GM21515 (cell line): ENCODE measurements around the gene GLT8D1.
A peak's percentile ranks its signal among the peaks of the same experiment; 100 is the strongest.
"Not testable (repeated sequence)": the region's sequence is repeated elsewhere in the genome, so short reads cannot be mapped to it uniquely, and the experiment has no call there.

ENCODE experiments used
- ATAC-seq: cut with Tn5 transposase; IDR thresholded peaks from one replicate; pipeline ENCODE4 v1.9.1; 2021; ENCODE audit not compliant: unreplicated experiment

The GLT8D1 gene, protein sequence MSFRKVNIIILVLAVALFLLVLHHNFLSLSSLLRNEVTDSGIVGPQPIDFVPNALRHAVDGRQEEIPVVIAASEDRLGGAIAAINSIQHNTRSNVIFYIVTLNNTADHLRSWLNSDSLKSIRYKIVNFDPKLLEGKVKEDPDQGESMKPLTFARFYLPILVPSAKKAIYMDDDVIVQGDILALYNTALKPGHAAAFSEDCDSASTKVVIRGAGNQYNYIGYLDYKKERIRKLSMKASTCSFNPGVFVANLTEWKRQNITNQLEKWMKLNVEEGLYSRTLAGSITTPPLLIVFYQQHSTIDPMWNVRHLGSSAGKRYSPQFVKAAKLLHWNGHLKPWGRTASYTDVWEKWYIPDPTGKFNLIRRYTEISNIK

DNA sequence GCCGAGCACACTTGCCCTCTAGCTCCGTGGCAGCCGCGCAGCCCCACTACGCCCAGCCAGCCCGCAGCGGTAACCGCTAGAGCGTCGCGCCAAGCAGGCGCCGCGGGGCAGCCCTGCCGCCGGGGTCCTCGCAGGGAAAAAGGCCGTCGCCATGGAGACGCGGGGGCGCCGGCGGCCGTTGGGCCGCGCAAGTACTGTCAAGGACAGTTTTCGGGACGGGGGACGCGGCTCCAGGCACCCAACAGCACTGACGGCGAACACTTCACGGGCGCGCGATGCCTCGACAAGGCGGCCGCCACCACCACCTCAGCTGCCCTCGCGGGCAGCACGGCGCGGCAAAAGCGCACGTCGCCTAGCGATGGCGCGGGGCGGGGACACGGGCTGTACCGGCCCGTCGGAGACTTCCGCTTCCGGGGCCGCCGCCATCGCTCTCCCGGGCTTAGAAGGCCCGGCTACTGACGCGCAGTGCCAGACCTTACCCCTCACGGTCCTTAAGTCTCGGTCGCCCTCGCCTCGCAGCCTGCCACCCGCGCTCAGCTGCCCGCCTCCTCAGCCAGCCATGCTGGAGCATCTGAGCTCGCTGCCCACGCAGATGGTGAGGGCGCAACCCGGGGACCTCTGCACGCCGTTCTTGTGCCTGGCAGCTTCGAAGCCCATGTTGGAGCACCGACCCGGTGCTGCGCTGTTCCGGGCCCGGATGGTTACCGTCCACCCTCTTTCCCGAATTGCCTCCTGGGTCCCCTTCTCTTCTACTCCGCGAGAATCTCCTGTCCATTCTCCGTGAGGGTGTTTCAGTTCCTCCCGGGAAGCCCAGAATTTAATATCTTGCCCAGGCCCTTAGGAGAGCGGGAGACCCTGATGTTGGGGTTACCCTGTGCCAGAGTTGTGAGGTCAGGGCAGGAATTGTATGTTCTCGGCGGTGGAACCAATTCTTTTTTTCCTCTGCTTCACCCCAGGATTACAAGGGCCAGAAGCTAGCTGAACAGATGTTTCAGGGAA, at the start of gene GLT8D1, which contains the start of gene SPCS1:
Gene GLT8D1 (minus strand): TSS at position 104 of the 999 bp plus-strand sequence. CDS start 5,331 bp downstream, outside the sequence.
Gene SPCS1 (plus strand): TSS at position 419 of the 999 bp plus-strand sequence. CDS start 141 bp downstream, at position 560.
- ATAC-seq, result peak; percentile 72

DNA sequence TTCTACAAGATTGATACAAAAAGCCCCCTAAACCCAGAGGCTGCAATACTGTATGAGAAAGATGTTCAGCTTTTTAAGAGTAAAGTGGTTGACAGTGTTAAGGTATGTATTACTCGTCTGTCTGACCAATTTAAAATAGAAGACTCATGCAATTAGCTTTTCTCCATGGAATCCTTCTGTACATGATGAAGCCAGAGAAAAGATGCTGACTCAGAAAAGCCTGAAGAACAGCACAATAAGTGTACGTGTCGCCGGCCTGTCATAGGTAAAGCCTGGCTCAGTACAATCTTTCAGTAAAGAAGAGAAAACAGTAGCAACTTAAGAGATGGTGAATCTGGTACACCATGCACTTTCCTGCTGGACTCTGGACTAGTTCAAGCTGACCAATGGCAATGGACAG, 48.8 kb upstream of the GLT8D1 start:
- ATAC-seq, result no peak

DNA sequence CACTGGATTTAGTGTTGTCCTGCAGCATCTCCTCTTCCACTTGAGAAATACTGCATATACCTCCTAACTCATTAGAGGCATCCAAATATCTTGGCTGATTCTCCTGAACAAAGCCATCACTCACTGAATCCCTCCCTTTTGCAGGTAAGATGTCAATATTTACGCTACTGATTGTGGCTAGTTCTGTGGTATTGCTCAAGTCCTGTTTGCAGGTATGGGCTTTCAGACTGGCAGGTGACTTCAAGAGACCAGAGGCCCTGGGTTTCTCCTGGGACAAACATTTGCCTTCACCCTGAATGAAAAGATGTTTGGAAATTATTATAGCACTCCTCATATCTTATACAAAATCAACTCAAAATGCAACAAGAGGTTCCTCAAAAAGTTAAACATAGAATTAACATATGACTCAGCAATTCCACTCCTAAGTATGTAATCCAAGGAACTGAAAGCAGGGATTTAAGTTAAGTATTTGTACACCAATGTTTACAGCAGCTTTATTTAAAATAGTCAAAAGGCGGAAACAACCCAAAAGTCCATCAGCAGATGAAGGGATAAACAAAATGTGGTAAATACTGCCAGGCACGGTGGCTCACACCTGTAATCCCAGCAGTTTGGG, 46.6 kb upstream of the GLT8D1 start:
- no peak for ATAC-seq

- no peak for ATAC-seq
These were observed 38.1 kb upstream of the GLT8D1 start for GRCh38 chr3:52743721-52744120.

- ATAC-seq, result no peak
These were observed 37.6 kb upstream of the GLT8D1 start for GRCh38 chr3:52743152-52743551.

DNA sequence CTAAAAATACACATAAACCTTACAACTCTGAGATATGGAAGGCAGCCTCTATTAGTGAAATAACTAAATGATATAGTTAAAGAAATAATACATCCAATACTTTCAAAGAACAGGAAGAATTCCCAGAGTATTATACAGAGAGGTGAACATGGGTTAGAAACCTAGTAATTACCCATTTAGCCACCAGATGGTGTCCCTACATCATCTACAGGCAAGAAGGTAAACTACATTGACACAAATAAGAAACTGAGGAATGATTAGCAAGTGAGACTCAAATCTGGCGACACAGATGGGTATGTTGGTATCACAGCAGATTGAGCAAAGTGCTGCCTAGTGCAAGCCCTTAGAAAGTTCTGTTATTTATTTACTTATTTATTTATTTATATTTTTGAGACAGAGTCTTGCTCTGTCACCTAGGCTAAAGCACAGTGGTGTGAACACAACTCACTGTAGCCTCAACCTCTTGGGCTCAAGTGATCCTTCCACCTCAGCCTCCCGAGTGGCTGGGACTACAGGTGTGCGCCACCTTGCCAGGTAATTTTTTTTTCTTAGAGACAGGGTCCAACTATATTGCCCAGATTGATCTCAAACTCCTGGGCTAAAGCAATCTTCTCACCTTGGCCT, 36.9 kb upstream of the GLT8D1 start:
- no peak for ATAC-seq

GRCh38 chr3:52739730-52740129, 34.1 kb upstream of the GLT8D1 start:
- no peak for ATAC-seq

DNA sequence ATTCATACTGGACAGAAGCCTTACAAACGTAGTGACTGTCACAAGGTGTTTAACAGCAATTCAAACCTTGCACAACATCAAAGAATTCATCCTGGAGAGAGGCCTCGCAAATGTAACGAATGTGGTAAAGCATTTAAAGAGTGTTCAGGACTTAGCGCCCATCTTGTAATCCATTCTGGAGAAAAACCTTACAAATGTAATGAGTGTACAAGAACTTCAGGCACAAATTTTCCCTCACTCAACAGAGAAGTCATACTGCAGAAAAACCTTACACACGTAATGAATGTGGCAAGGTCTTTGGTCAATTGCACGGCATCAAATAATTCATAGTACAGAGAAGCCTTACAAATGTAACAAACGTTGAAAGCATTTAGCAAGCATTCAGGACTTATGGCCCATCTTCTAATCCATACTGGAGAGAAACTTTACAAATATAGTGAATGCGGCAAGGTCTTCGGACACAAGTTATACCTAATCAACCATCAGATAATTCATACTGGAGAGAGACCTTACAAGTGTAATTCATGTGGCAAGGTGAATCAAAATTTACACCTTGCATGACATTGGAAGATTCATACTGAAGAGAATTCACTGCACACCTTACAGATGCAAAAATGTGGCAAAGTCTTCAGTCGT, 27.8 kb upstream of the GLT8D1 start:
- ATAC-seq, result no peak

- ATAC-seq, result no peak
These were observed 26.0 kb upstream of the GLT8D1 start for GRCh38 chr3:52731590-52731989.

GRCh38 chr3:52730681-52731080, 25.1 kb upstream of the GLT8D1 start:
- no peak for ATAC-seq

- not testable (repeated sequence) for ATAC-seq
These were observed 23.2 kb upstream of the GLT8D1 start for GRCh38 chr3:52728753-52729152.

GRCh38 chr3:52724511-52724910, 18.9 kb upstream of the GLT8D1 start:
- ATAC-seq, result no peak

DNA sequence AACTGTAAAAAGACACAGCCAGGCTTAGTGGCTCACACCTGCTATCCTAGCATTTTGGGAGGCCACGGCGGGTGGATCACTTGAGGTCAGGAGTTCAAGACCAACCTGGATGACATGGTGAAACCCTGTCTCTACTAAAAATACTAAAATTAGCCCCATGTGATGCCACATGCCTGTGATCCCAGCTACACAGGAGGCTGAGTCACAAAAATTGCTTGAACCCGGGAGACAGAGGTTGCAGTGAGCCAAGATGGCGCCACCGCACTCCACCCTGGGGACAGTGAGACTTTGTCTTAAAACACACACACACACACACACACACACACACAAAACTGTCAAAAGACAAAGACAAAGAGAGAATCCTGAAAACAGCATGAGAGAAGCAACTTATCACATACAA, 18.3 kb upstream of the GLT8D1 start:
- ATAC-seq, result no peak

DNA sequence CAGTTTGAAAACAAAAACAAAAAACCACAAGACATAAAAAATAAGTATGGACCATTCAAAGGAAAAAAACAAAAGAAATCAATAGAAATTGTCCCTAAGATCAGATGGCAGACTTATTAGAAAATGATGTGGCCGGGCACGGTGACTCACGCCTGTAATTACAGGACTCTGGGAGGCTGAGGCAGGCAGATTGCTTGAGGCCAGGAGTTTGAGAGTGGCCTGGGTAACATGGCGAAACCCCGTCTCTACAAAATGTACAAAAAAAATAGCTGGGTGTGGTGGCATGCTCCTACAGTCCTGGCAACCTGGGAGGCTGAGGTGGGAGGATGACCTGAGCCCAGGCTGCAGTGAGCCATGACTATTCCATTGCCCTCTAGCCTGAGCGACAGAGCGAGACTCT, 16.9 kb upstream of the GLT8D1 start:
- ATAC-seq, result no peak

DNA sequence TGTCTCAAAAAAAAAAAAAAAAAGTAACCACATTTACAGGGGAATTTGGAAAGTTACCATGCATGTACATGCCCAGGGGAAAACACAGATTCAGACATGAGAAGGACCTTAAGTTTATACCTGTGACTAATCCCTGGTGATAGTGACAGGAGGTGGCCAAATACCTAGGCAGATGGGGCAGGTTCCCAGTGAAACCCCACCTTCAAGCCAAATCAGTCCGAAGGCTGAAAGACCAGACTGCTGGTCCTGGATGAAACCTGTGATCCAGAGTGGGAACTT, 16.1 kb upstream of the GLT8D1 start:
- no peak for ATAC-seq

DNA sequence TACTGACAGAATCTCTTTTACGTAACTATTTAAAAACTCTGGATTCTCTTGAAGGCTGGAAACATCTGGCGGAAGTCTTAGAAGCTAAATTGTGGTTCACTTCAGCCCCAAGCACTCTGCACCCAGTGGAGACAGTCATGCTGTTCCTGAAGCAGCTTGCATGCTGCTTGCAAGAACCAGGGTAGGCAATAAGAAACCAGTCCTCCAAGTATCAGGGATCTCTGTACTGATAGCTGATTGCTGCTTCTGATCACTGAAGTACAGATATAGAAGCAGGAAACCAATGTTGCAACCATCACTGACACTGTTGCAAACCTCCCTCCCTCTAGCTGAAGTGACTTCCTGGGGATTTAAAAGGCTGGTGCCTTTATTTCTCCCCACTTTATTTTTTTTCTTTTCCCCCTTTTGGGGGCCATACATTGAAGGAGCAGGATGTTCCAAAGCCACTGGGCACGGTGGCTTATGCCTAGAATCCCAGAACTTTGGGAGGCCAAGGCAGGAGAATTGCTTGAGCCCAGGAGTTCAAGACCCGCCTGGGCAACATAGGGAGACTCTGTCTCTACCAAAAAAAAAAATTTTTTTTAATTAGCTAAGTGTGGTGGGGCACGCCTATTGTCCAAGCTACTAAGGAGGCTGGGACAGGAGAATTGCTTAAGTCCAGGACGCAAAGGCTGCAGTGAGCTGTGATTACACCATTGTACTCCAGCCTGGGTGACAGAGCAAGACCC, 15.6 kb upstream of the GLT8D1 start:
- no peak for ATAC-seq

- ATAC-seq, result no peak
These were observed 14.0 kb upstream of the GLT8D1 start for GRCh38 chr3:52719618-52720017.

DNA sequence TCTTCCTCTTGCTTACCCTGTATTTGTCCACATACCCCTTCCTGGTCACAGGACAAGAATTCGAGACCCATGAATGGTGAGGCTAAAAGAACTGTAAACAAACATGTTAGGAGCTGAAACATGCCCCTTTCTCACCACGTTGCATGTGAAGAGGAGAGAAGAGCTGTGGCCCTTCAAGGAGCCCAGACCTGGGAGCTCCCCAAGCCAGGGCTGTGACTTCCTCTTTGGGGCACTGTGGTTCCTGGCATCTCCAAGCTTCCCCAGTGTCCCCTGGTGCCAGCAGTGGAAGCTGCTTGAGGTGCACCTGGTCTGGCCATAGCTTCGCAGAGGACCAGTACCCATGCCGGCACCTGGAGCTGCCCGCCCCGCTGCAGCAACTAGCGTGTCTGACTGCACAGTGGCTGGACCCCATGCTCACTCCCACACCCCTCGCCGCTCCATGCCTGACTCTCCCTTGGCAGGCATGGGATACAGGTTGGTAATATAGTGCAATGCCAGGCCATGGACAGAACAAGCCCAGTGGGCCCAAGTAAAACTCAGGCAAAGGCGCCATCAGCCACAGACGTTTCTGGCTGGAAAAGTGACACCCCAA, 10.2 kb upstream of the GLT8D1 start:
- ATAC-seq, result no peak
